Liver (tissue), 9 donors: Measurements from ENCODE around the gene ARHGEF12. TPM values are rescaled to one million over a fixed set of nuclear protein-coding genes. Genes with fewer than 3 reads are reported as not detected.

ENCODE experiments used
- DNase-seq: peaks from one replicate; pipeline ENCODE4 v3.0.0-alpha.2; 2017; ENCODE audit warnings: low spot score
- H3K27ac ChIP-seq, 2 donors: one replicate each; pipeline ENCODE4 v1.7.0; 2013; ENCODE audit warnings: inconsistent platforms in 2 of 2, low read length in 2 of 2, control low read depth in 1 of 2, low read depth in 1 of 2, mild to moderate bottlenecking in 1 of 2
- H3K27me3 ChIP-seq, 4 donors: one replicate each; pipeline versions ENCODE4 v1.6.1 to v1.7.0; 2013; ENCODE audit warnings: low read length in 3 of 4, inconsistent platforms in 1 of 4, mild to moderate bottlenecking in 1 of 4, moderate library complexity in 1 of 4; ENCODE audit not compliant: control insufficient read depth in 4 of 4, insufficient read depth in 4 of 4
- H3K36me3 ChIP-seq, 4 donors: one replicate each; pipeline versions ENCODE4 v1.6.1 to v1.7.0; 2013; ENCODE audit warnings: low read length in 3 of 4, mild to moderate bottlenecking in 3 of 4, low read depth in 1 of 4, moderate library complexity in 1 of 4; ENCODE audit not compliant: control insufficient read depth in 4 of 4, insufficient read depth in 3 of 4
- H3K4me1 ChIP-seq, 4 donors: one replicate each; pipeline versions ENCODE4 v1.6.1 to v1.7.0; 2013; ENCODE audit warnings: low read length in 3 of 4, mild to moderate bottlenecking in 3 of 4, moderate library complexity in 1 of 4; ENCODE audit not compliant: control insufficient read depth in 4 of 4, insufficient read depth in 4 of 4
- H3K4me3 ChIP-seq, 3 donors: one replicate each; pipeline versions ENCODE4 v1.6.1 to v1.7.0; 2013; ENCODE audit warnings: low read length in 3 of 3, control low read depth in 1 of 3, low read depth in 1 of 3, mild to moderate bottlenecking in 1 of 3
- H3K9ac ChIP-seq, 2 donors: one replicate each; pipeline ENCODE4 v1.7.0; 2013; ENCODE audit warnings: low read length in 2 of 2, mild to moderate bottlenecking in 2 of 2, moderate library complexity in 2 of 2, control low read depth in 1 of 2, low read depth in 1 of 2
- H3K9me3 ChIP-seq, 4 donors: one replicate each; pipeline versions ENCODE4 v1.6.1 to v1.7.0; 2013; ENCODE audit warnings: low read length in 3 of 4; ENCODE audit not compliant: control insufficient read depth in 4 of 4
- FOXA1 ChIP-seq: IDR thresholded peaks from 2 replicates; pipeline ENCODE4 v1.6.1; 2016; ENCODE audit warnings: antibody characterized with exemption
- GABPA ChIP-seq, 2 donors: IDR thresholded peaks in 1 of 2; conservative IDR thresholded peaks in 1 of 2; 2 replicates each; pipeline ENCODE4 v1.6.1; 2016; ENCODE audit warnings: antibody characterized with exemption in 2 of 2, mild to moderate bottlenecking in 1 of 2, moderate library complexity in 1 of 2
- HNF4A ChIP-seq, 2 donors: conservative IDR thresholded peaks; 2 replicates each; pipeline ENCODE4 v1.6.1; 2016; ENCODE audit warnings: antibody characterized with exemption in 2 of 2, mild to moderate bottlenecking in 2 of 2
- HNF4G ChIP-seq: IDR thresholded peaks from 2 replicates; pipeline ENCODE4 v1.6.1; 2016; ENCODE audit warnings: antibody characterized with exemption
- JUND ChIP-seq, 2 donors: IDR thresholded peaks; 2 replicates each; pipeline ENCODE4 v1.6.1; 2016; ENCODE audit warnings: antibody characterized with exemption in 2 of 2
- RAD21 ChIP-seq, 2 donors: IDR thresholded peaks; 2 replicates each; pipeline ENCODE4 v1.6.1; 2016; ENCODE audit warnings: antibody characterized with exemption in 2 of 2, mild to moderate bottlenecking in 2 of 2
- RXRA ChIP-seq, 2 donors: IDR thresholded peaks; 2 replicates each; pipeline ENCODE4 v1.6.1; 2017 to 2018; ENCODE audit warnings: antibody characterized with exemption in 2 of 2, mild to moderate bottlenecking in 1 of 2
- SP1 ChIP-seq: IDR thresholded peaks from 2 replicates; pipeline ENCODE4 v1.6.1; 2018; ENCODE audit warnings: antibody characterized with exemption, mild to moderate bottlenecking
- YY1 ChIP-seq: IDR thresholded peaks from 2 replicates; pipeline ENCODE4 v1.6.1; 2016; ENCODE audit warnings: antibody characterized with exemption, mild to moderate bottlenecking
- WGBS: extraction: QIAGEN DNeasy Blood & Tissue Kit; methylation state at CpG from one replicate; pipeline ENCODE4 v1.1.7; 2013; 5-methylcytosine and 5-hydroxymethylcytosine counted together
- polyA plus RNA-seq, 2 donors: library from polyadenylated mRNA; stranded (reverse) in 1 of 2; unstranded in 1 of 2; fragments of 200-250 nt in 1 of 2; fragments of >200 nt in 1 of 2; fragmentation: Nextera tagmentation in 1 of 2; extraction: Ambion mirVana in 1 of 2; gene quantifications; one replicate each; pipeline versions ENCODE4 v1.2.1 to v1.2.3, GENCODE V29; 2013 to 2015
- total RNA-seq, 2 donors: library from RNA; depleted of rRNA; stranded (reverse); fragments of >200 nt; gene quantifications; one replicate each; pipeline ENCODE4 v1.2.3, GENCODE V29; 2014
- TF ChIP-seq, protein P1 (sequence below): IDR thresholded peaks from 2 replicates; pipeline ENCODE4 v1.6.1; 2016; ENCODE audit warnings: antibody characterized with exemption
- TF ChIP-seq, protein P2 (sequence below): fragments of 150-350 bp; IDR thresholded peaks from 2 replicates; pipeline ENCODE4 v1.5.1; 2017; ENCODE audit warnings: improper control_type of control experiment, low read depth, low read length; ENCODE audit not compliant: missing input control
- TF ChIP-seq, protein P3 (sequence below): IDR thresholded peaks from 2 replicates; pipeline ENCODE4 v1.6.1; 2016; ENCODE audit warnings: antibody characterized with exemption
- TF ChIP-seq, protein P4 (sequence below): IDR thresholded peaks from 2 replicates; pipeline ENCODE4 v1.6.1; 2016; ENCODE audit warnings: antibody characterized with exemption, mild to moderate bottlenecking
- donor health status: healthy.
- donor health status: healthy.
- donor health status: healthy.
- donor health status: healthy.
- donor health status: healthy.

ARHGEF12 gene
- total and polyA plus RNA-seq, 4 donors: 28.0 to 169 (median 53.9) TPM

DNA sequence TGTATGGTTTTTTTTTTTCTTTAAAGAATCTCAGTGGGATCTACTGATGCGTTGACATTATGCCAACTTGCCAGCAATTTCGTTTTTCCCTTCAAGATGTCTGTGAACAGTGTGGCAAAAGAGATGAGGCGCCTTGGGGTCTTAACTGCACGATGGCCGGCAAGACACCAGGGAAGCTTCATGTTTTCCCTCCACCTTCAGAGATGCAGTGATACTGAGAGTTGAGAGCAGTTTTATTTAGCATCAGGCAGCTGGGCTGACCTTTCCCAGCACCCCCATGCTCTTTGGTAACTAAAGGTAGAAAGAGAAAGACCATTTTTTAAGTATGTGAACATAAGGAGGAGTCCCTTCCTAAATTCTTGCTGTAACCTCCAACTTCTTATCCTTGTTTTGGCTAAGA, 163.6 kb downstream of the ARHGEF12 start:
- Histone ChIP-seq H3K4me3 (no peak overlapping the region), H3K27ac (no peak overlapping the region), H3K9ac (no peak overlapping the region), H3K27me3 (no peaks in the 10 kb centered on the region), H3K36me3 (no peaks in the 10 kb centered on the region), H3K4me1 (no peaks in the 10 kb centered on the region), H3K9me3 (no peaks in the 10 kb centered on the region)
- 78% methylated on average over 5 of the region's 5 CpGs for WGBS
- TF ChIP-seq RAD21 (IDR thresholded peaks at IDR 0.05): no peak
- TF ChIP-seq FOXA1: no peak
- TF ChIP-seq, protein P1, sequence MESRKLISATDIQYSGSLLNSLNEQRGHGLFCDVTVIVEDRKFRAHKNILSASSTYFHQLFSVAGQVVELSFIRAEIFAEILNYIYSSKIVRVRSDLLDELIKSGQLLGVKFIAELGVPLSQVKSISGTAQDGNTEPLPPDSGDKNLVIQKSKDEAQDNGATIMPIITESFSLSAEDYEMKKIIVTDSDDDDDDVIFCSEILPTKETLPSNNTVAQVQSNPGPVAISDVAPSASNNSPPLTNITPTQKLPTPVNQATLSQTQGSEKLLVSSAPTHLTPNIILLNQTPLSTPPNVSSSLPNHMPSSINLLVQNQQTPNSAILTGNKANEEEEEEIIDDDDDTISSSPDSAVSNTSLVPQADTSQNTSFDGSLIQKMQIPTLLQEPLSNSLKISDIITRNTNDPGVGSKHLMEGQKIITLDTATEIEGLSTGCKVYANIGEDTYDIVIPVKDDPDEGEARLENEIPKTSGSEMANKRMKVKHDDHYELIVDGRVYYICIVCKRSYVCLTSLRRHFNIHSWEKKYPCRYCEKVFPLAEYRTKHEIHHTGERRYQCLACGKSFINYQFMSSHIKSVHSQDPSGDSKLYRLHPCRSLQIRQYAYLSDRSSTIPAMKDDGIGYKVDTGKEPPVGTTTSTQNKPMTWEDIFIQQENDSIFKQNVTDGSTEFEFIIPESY: no peak
- TF ChIP-seq, protein P2, sequence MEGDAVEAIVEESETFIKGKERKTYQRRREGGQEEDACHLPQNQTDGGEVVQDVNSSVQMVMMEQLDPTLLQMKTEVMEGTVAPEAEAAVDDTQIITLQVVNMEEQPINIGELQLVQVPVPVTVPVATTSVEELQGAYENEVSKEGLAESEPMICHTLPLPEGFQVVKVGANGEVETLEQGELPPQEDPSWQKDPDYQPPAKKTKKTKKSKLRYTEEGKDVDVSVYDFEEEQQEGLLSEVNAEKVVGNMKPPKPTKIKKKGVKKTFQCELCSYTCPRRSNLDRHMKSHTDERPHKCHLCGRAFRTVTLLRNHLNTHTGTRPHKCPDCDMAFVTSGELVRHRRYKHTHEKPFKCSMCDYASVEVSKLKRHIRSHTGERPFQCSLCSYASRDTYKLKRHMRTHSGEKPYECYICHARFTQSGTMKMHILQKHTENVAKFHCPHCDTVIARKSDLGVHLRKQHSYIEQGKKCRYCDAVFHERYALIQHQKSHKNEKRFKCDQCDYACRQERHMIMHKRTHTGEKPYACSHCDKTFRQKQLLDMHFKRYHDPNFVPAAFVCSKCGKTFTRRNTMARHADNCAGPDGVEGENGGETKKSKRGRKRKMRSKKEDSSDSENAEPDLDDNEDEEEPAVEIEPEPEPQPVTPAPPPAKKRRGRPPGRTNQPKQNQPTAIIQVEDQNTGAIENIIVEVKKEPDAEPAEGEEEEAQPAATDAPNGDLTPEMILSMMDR: no peak
- no peak for DNase-seq

DNA sequence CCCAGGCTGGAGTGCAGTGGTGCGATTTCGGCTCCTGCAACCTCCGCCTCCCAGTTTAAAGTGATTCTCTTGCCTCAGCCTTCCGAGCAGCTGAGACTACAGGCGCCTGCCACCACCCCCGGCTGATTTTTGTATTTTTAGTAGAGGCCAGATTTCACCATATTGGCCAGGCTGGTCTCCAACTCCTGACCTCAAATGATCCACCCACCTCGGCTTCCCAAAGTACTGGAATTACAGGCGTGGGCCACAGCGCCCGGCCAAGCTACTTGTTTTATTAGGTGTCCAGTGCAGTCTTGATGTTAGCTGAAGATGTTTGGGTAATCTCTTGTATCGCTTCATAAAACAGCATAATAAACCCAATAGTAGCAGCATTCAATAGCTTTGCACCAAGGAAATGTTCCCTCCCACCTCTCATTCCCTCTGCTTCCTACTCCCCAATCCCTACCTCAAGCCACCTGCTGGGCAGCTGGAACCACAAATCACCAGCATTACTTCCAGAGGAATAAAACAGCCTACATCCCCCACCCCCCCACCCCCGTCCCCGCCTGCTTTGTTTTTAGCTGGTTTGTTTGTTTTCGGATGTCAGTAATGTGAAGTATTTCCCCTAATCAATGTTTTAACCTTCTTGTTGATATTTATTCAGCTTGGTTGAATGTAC, 164.3 kb downstream of the ARHGEF12 start:
- 61% methylated on average over 14 of the region's 14 CpGs for whole genome bisulfite sequencing
- no peaks in the 10 kb centered on the region for H3K9me3 ChIP-seq
- H3K27ac ChIP-seq: no peak overlapping the region
- H3K27me3 ChIP-seq: no peaks in the 10 kb centered on the region
- no peak for TF ChIP-seq RAD21 (IDR thresholded peaks at IDR 0.05)
- TF ChIP-seq, protein P3, sequence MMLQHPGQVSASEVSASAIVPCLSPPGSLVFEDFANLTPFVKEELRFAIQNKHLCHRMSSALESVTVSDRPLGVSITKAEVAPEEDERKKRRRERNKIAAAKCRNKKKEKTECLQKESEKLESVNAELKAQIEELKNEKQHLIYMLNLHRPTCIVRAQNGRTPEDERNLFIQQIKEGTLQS: no peak
- no peak for TF ChIP-seq HNF4G
- TF ChIP-seq HNF4A (conservative IDR thresholded peaks at IDR 0.05): no peak
- TF ChIP-seq, protein P2: no peak
- TF ChIP-seq JUND (IDR thresholded peaks at IDR 0.05): no peak
- no peak for TF ChIP-seq GABPA (IDR thresholded peaks at IDR 0.05 in 1 of 2, conservative IDR thresholded peaks at IDR 0.05 in 1 of 2)
- no peak for TF ChIP-seq RXRA (IDR thresholded peaks at IDR 0.05)
- TF ChIP-seq, protein P4, sequence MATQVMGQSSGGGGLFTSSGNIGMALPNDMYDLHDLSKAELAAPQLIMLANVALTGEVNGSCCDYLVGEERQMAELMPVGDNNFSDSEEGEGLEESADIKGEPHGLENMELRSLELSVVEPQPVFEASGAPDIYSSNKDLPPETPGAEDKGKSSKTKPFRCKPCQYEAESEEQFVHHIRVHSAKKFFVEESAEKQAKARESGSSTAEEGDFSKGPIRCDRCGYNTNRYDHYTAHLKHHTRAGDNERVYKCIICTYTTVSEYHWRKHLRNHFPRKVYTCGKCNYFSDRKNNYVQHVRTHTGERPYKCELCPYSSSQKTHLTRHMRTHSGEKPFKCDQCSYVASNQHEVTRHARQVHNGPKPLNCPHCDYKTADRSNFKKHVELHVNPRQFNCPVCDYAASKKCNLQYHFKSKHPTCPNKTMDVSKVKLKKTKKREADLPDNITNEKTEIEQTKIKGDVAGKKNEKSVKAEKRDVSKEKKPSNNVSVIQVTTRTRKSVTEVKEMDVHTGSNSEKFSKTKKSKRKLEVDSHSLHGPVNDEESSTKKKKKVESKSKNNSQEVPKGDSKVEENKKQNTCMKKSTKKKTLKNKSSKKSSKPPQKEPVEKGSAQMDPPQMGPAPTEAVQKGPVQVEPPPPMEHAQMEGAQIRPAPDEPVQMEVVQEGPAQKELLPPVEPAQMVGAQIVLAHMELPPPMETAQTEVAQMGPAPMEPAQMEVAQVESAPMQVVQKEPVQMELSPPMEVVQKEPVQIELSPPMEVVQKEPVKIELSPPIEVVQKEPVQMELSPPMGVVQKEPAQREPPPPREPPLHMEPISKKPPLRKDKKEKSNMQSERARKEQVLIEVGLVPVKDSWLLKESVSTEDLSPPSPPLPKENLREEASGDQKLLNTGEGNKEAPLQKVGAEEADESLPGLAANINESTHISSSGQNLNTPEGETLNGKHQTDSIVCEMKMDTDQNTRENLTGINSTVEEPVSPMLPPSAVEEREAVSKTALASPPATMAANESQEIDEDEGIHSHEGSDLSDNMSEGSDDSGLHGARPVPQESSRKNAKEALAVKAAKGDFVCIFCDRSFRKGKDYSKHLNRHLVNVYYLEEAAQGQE: no peak
- TF ChIP-seq FOXA1: no peak
- no peak for TF ChIP-seq SP1
- TF ChIP-seq, protein P1: no peak
- no peak for TF ChIP-seq YY1
- no peaks in the 10 kb centered on the region for H3K4me1 ChIP-seq
- no peak for DNase-seq
- H3K36me3 ChIP-seq: no peaks in the 10 kb centered on the region
- H3K4me3 ChIP-seq: no peak overlapping the region
- H3K9ac ChIP-seq: no peak overlapping the region
